Measurements from ENCODE around the gene SMIM13. TPM values are rescaled to one million over a fixed set of nuclear protein-coding genes. Genes with fewer than 3 reads are reported as not detected.

Gene SMIM13
- total RNA-seq, 4 donors from 2014 or later: 5.3 to 7.8 (median 7.1) TPM

DNA sequence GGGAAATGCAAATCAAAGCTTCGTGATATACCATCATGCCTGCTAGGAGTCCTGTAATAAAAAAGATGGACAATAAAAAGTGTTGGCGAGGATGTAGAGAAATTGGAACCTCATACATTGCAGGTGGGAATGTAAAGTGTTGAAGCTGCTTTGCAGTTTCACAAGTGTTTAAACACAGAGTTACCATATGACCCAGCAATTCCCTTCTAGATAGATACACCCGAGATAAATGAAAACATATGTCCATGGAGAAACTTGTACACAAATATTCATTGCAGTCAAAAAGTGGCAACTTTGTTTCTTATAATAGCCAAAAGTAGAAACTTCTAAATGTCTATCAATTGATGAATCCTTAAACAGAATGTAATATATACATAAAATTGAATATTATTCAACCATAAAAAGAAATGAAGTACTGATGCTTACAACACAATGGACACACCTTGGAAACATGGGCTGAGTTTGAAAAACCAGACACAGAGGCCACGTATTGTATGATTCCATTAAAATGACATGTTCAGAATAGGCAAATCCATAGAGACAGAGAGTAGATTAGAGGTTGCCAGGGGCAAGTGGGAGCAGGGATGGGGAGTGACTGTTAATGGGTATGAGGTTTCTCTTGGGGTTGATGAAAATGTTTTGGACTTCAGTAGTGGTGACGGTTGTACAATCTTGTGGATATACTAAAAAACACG is 38.7 kb downstream of the SMIM13 start:
- intact Hi-C loops (cut with DNase I): no loop called here
- Histone ChIP-seq H3K27me3 (no peaks in the 10 kb centered on the region), H3K4me1 (no peaks in the 10 kb centered on the region), H3K4me3 (replicated peaks in 1 of 3) (no peak overlapping the region), H3K27ac (no peak overlapping the region), H3K9me3 (no peaks in the 10 kb centered on the region), H3K36me3 (no peaks in the 10 kb centered on the region)
- WGBS, 2 donors: 95 to 96% methylated on average over 6 of the region's 6 CpGs
- no peak for DNase-seq
- TF ChIP-seq, protein P1, sequence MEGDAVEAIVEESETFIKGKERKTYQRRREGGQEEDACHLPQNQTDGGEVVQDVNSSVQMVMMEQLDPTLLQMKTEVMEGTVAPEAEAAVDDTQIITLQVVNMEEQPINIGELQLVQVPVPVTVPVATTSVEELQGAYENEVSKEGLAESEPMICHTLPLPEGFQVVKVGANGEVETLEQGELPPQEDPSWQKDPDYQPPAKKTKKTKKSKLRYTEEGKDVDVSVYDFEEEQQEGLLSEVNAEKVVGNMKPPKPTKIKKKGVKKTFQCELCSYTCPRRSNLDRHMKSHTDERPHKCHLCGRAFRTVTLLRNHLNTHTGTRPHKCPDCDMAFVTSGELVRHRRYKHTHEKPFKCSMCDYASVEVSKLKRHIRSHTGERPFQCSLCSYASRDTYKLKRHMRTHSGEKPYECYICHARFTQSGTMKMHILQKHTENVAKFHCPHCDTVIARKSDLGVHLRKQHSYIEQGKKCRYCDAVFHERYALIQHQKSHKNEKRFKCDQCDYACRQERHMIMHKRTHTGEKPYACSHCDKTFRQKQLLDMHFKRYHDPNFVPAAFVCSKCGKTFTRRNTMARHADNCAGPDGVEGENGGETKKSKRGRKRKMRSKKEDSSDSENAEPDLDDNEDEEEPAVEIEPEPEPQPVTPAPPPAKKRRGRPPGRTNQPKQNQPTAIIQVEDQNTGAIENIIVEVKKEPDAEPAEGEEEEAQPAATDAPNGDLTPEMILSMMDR (IDR thresholded peaks at IDR 0.05): no peak
- no peak for TF ChIP-seq POLR2A (IDR thresholded peaks at IDR 0.05)

DNA sequence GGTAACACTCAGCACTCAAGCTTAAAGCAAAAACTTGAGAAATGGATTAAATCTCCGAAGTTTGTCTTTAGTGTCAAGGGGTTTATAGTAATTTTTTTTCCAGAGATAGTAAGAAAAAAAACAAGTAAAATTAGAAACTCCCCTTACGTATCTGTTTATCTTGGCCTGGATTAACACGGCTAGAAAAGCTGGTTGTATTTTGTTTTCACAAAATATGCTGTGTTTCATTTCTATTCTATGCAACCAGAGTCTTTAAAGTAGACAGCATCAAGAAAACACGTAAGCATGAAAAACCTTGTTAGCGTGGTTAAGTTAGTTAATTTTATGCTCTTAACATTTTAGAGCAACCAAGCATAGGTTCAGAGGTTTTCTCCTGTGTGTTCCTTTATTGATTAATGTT is 39.6 kb downstream of the SMIM13 start:
- WGBS, 2 donors: 83 to 84% methylated on average over 5 of the region's 5 CpGs
- TF ChIP-seq, protein P1 (IDR thresholded peaks at IDR 0.05): no peak
- H3K27me3 ChIP-seq: no peaks in the 10 kb centered on the region
- no peaks in the 10 kb centered on the region for H3K9me3 ChIP-seq
- no peaks in the 10 kb centered on the region for H3K4me1 ChIP-seq
- H3K36me3 ChIP-seq: no peaks in the 10 kb centered on the region
- H3K27ac ChIP-seq: no peak overlapping the region
- DNase-seq: no peak
- intact Hi-C loops (cut with DNase I): no loop called here
- no peak overlapping the region for H3K4me3 ChIP-seq (replicated peaks in 1 of 3)

DNA sequence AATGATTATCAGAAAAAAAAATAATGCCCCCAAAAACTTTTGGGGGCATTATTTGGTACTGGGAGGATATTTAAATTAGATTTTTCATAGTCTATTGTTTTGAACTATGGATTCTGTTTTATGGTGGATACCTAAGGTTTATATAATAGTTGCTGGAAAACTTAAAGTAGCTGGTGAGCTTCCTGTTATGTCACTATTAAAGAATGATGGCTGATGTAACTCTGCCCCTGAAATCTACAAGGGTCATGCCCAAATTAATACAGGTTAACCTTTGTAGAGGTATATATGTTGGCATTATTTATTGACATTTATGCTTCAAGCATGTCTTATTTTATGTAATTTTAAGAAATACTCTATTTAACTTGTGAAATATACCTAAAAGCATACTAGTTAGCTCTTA is 43.2 kb downstream of the SMIM13 start:
- Histone ChIP-seq H3K27me3 (no peaks in the 10 kb centered on the region), H3K9me3 (no peaks in the 10 kb centered on the region), H3K4me1 (no peaks in the 10 kb centered on the region), H3K36me3 (no peaks in the 10 kb centered on the region), H3K27ac (no peak overlapping the region), H3K4me3 (replicated peaks in 1 of 3) (no peak overlapping the region)
- no peak for DNase-seq
- TF ChIP-seq, protein P1 (IDR thresholded peaks at IDR 0.05): no peak
- TF ChIP-seq POLR2A (IDR thresholded peaks at IDR 0.05): no peak
- intact Hi-C loops (cut with DNase I): no loop called here

DNA sequence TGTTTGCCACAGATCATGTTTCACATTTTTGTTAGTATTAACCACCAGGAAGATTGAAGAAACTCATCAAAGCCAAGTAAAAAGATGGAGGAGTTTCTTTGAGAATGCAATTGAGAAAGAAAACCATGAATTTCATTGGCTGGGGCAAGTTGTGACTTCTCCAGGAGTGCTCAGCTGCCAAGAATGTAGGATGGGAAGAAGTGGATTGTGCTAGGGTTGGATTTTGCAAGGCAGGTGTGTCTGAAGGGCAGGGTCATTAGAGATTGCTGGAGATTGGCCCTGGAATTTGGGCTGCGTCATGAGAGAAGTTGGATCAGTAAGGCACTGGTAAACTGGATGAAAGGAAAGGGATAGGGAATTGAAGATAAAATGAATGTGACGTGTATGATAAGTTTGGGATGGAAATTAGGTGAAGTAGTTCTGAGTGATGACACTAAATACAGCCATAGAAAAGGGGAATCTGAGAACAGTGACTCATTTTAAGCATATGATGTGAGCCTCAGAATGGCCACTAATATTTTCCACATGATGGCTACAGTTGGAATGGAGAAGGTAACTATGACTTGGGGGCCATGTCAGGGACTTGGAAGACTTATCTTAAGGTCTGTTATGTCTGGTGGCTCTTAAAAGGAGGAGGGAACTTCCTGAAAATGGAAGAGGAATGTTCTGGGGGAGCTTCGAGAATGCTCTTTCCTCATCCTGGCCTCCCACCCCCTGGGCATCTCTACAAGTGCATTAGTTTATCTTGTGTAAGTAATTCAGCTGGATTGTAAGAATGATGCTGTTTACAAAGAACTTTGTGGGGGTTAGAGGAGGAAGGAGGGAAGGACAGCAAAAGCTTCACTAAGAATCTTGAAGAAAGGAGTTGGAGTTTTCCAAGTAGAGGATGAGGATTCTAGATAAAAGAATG is 45.7 kb downstream of the SMIM13 start:
- Histone ChIP-seq H3K4me3 (replicated peaks in 1 of 3) (no peak overlapping the region), H3K9me3 (no peaks in the 10 kb centered on the region), H3K4me1 (no peaks in the 10 kb centered on the region), H3K36me3 (no peaks in the 10 kb centered on the region), H3K27ac (no peak overlapping the region), H3K27me3 (no peaks in the 10 kb centered on the region)
- no peak for DNase-seq
- intact Hi-C loops (cut with DNase I): no loop called here
- no peak for TF ChIP-seq POLR2A (IDR thresholded peaks at IDR 0.05)
- TF ChIP-seq, protein P1 (IDR thresholded peaks at IDR 0.05): no peak
- WGBS, 2 donors: 87 to 89% methylated on average over 3 of the region's 3 CpGs

DNA sequence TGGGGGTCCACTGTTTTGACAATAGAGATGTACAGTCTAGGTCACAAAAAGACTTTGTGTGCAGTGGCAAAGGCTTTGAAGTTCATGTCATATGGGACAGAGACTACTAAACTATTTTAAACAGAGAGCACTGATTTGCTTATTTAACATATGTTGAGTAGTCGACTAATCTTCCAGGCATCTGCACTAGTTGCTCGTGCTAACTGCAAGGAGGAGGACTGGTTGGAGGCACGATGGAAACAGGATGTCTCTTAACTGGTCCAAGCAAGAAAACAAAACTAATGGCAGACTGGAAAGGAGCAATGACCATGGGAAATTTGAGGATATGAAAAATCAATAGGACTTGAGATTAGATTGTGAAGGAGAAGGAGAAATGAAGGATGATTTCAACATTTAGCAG is 46.4 kb downstream of the SMIM13 start:
- no peak for DNase-seq
- no peaks in the 10 kb centered on the region for H3K36me3 ChIP-seq
- intact Hi-C loops (cut with DNase I): loop anchor here (10.0 kb wide), 1 partner anchor 435 kb away; no protein-coding TSS in a partner anchor
- H3K4me3 ChIP-seq (replicated peaks in 1 of 3): no peak overlapping the region
- H3K9me3 ChIP-seq: no peaks in the 10 kb centered on the region
- H3K27me3 ChIP-seq: no peaks in the 10 kb centered on the region
- TF ChIP-seq POLR2A (IDR thresholded peaks at IDR 0.05): no peak
- TF ChIP-seq, protein P1 (IDR thresholded peaks at IDR 0.05): no peak
- H3K27ac ChIP-seq: no peak overlapping the region
- no peaks in the 10 kb centered on the region for H3K4me1 ChIP-seq
- 87 to 88% methylated on average over 3 of the region's 3 CpGs for WGBS, 2 donors
